Neutrophil (primary cell): ENCODE results near the gene ZMYND8.

Experiments
- H3K27ac ChIP-seq: fragments of 200-600 bp; sonication (generic); 2 replicates; pipeline ENCODE4 v1.5.1; 2016; ENCODE audit warnings: mild to moderate bottlenecking, moderate library complexity
- H3K27me3 ChIP-seq: fragments of 200-600 bp; sonication (generic); 2 replicates; pipeline ENCODE4 v1.6.0; 2016; ENCODE audit warnings: mild to moderate bottlenecking
- H3K36me3 ChIP-seq: fragments of 200-600 bp; sonication (generic); 2 replicates; pipeline ENCODE4 v1.5.1; 2017
- H3K4me1 ChIP-seq, 2 experiments: fragments of 200-600 bp in 1 of 2; sonication (generic) in 1 of 2; 1 replicate in 1 of 2; 2 replicates in 1 of 2; pipeline versions ENCODE4 v1.5.1 to v1.6.1; 2013 to 2016; ENCODE audit warnings: low read depth in 1 of 2, low read length in 1 of 2, mild to moderate bottlenecking in 1 of 2, moderate library complexity in 1 of 2; ENCODE audit not compliant: control insufficient read depth in 1 of 2, insufficient read depth in 1 of 2
- H3K4me3 ChIP-seq, 2 experiments: fragments of 200-600 bp in 1 of 2; sonication (generic) in 1 of 2; 1 replicate in 1 of 2; 2 replicates in 1 of 2; pipeline ENCODE4 v1.5.1; 2013 to 2016; ENCODE audit warnings: low read depth in 1 of 2, low read length in 1 of 2, mild to moderate bottlenecking in 1 of 2, moderate library complexity in 1 of 2
- H3K9me3 ChIP-seq: fragments of 200-600 bp; sonication (generic); 2 replicates; pipeline ENCODE4 v1.5.1; 2016
- CTCF ChIP-seq: fragments of 200-600 bp; sonication (generic); IDR thresholded peaks from 2 replicates; pipeline ENCODE4 v1.5.1; 2016; ENCODE audit warnings: antibody characterized with exemption

Gene ZMYND8

GRCh38 chr20:47233333-47234188 lies 122.9 kb downstream of the ZMYND8 start:
- Histone ChIP-seq H3K9me3 (no peaks in the 10 kb centered on the region), H3K27ac (no peak overlapping the region), H3K4me1 (no peaks in the 10 kb centered on the region), H3K4me3 (no peak overlapping the region), H3K36me3 (peaks cover 87% of the 10 kb centered on the region), H3K27me3 (no peaks in the 10 kb centered on the region)
- no peak for TF ChIP-seq CTCF

GRCh38 chr20:47232518-47232917 lies 124.0 kb downstream of the ZMYND8 start:
- H3K4me3 ChIP-seq, result no peak overlapping the region
- no peaks in the 10 kb centered on the region for H3K27me3 ChIP-seq
- no peaks in the 10 kb centered on the region for H3K9me3 ChIP-seq
- H3K4me1 ChIP-seq, result no peaks in the 10 kb centered on the region
- no peak overlapping the region for H3K27ac ChIP-seq
- H3K36me3 ChIP-seq, result peaks cover 87% of the 10 kb centered on the region
- no peak for TF ChIP-seq CTCF

- Histone ChIP-seq H3K27ac (no peak overlapping the region), H3K36me3 (peaks cover 89% of the 10 kb centered on the region), H3K4me1 (no peaks in the 10 kb centered on the region), H3K9me3 (no peaks in the 10 kb centered on the region), H3K27me3 (no peaks in the 10 kb centered on the region), H3K4me3 (no peak overlapping the region)
- TF ChIP-seq CTCF, result no peak
Observed at GRCh38 chr20:47231382-47232039, 125.0 kb downstream of the ZMYND8 start.

- H3K4me1 ChIP-seq, result no peaks in the 10 kb centered on the region
- H3K27ac ChIP-seq, result no peak overlapping the region
- H3K36me3 ChIP-seq, result peaks cover 89% of the 10 kb centered on the region
- TF ChIP-seq CTCF, result no peak
- H3K4me3 ChIP-seq, result no peak overlapping the region
- no peaks in the 10 kb centered on the region for H3K9me3 ChIP-seq
- H3K27me3 ChIP-seq, result no peaks in the 10 kb centered on the region
Observed at GRCh38 chr20:47230811-47231256, 125.7 kb downstream of the ZMYND8 start.

GRCh38 chr20:47228654-47229053 lies 127.8 kb downstream of the ZMYND8 start:
- H3K36me3 ChIP-seq, result peaks cover 89% of the 10 kb centered on the region
- H3K27me3 ChIP-seq, result no peaks in the 10 kb centered on the region
- H3K9me3 ChIP-seq, result no peaks in the 10 kb centered on the region
- H3K4me1 ChIP-seq, result no peaks in the 10 kb centered on the region
- H3K4me3 ChIP-seq, result no peak overlapping the region
- H3K27ac ChIP-seq, result no peak overlapping the region
- TF ChIP-seq CTCF, result no peak
